HG02678 (cell line): ENCODE results near the gene PGP.
"Not testable (repeated sequence)": the region's sequence is repeated elsewhere in the genome, so short reads cannot be mapped to it uniquely, and the experiment has no call there.

Experiments
- ATAC-seq: cut with Tn5 transposase; IDR thresholded peaks from one replicate; pipeline ENCODE4 v1.9.1; 2021; ENCODE audit warnings: mild to moderate bottlenecking, moderate library complexity; ENCODE audit not compliant: unreplicated experiment

Gene PGP

GRCh38 chr16:2223221-2223941, 8.7 kb upstream of the PGP start, which contains the start of gene E4F1:
Gene E4F1 (plus strand): TSS chr16:2223591. CDS start chr16:2223614, 23 bp downstream.
- ATAC-seq = peak; percentile 93

- ATAC-seq = no peak
These were observed 1.7 kb upstream of the PGP start for GRCh38 chr16:2216330-2216729.

GRCh38 chr16:2213817-2214718, 572 bp downstream of the PGP start:
- peak; percentile 4 for ATAC-seq

- ATAC-seq = no peak
These were observed 2.0 kb downstream of the PGP start for GRCh38 chr16:2212362-2213324.

- no peak for ATAC-seq
These were observed 2.7 kb downstream of the PGP start for GRCh38 chr16:2211923-2212347.

- no peak for ATAC-seq
These were observed 4.0 kb downstream of the PGP start, which contains the start of gene BRICD5 for GRCh38 chr16:2210386-2211365. Gene BRICD5 (minus strand): TSS chr16:2210863. CDS start chr16:2210833, 30 bp downstream.

- ATAC-seq = no peak
These were observed 4.7 kb downstream of the PGP start for GRCh38 chr16:2210009-2210332.

- ATAC-seq = no peak
These were observed 5.2 kb downstream of the PGP start for GRCh38 chr16:2209258-2210008.

GRCh38 chr16:2208772-2209171, 5.9 kb downstream of the PGP start:
- no peak for ATAC-seq

GRCh38 chr16:2208308-2208707, 6.3 kb downstream of the PGP start:
- no peak for ATAC-seq

- no peak for ATAC-seq
These were observed 6.8 kb downstream of the PGP start for GRCh38 chr16:2207872-2208271.

- no peak for ATAC-seq
These were observed 7.7 kb downstream of the PGP start for GRCh38 chr16:2206780-2207433.

- no peak for ATAC-seq
These were observed 8.2 kb downstream of the PGP start for GRCh38 chr16:2206420-2206779.

GRCh38 chr16:2205967-2206313, 8.7 kb downstream of the PGP start:
- ATAC-seq = no peak

GRCh38 chr16:2205104-2205966, 9.3 kb downstream of the PGP start, which contains the start of gene MLST8:
Gene MLST8 (plus strand): TSS chr16:2205454. CDS start chr16:2206086, 632 bp downstream.
- ATAC-seq = peak; percentile 80

- ATAC-seq = no peak
These were observed 10.1 kb downstream of the PGP start for GRCh38 chr16:2204416-2205103.

GRCh38 chr16:2203119-2203688, 11.4 kb downstream of the PGP start:
- not testable (repeated sequence) for ATAC-seq
